Activated T-cell treated with anti-CD3 and anti-CD28 coated beads, Interleukin-2, amount 50 U/mL, for 72 hours (primary cell): ENCODE measurements around the gene EFNA5. TPM values are rescaled to one million over a fixed set of nuclear protein-coding genes. Genes with fewer than 3 reads are reported as not detected.

Experiments used
- ATAC-seq, 2 donors: fragments of 150-1000 bp; cut with Tn5 transposase; replicated peaks in 1 of 2; 2 replicates each; pipeline ENCODE4 v1.10.0; 2021; ENCODE audit warnings: moderate library complexity in 2 of 2, mild to moderate bottlenecking in 1 of 2
- DNase-seq, 2 donors: peaks; one replicate each; pipeline ENCODE4 v3.0.0; 2021 to 2022; ENCODE audit warnings: mixed read lengths in 1 of 2
- H3K27ac Mint-ChIP-seq: one replicate; pipeline ENCODE4 v1.8.0; 2022; ENCODE audit warnings: mild to moderate bottlenecking, moderate library complexity, mixed read lengths
- H3K27me3 Mint-ChIP-seq: one replicate; pipeline ENCODE4 v1.8.0; 2022; ENCODE audit warnings: low read depth, mixed read lengths
- H3K36me3 Mint-ChIP-seq, 2 donors: one replicate each; pipeline ENCODE4 v1.8.0; 2022; ENCODE audit warnings: mixed read lengths in 2 of 2, mild to moderate bottlenecking in 1 of 2; ENCODE audit not compliant: insufficient read depth in 2 of 2
- H3K4me1 Mint-ChIP-seq: one replicate; pipeline ENCODE4 v1.8.0; 2022; ENCODE audit warnings: low read depth, mixed read lengths
- H3K4me3 Mint-ChIP-seq, 2 donors: one replicate each; pipeline ENCODE4 v1.8.0; 2022; ENCODE audit warnings: mild to moderate bottlenecking in 2 of 2, mixed read lengths in 2 of 2, moderate library complexity in 2 of 2
- H3K9me3 Mint-ChIP-seq, 2 donors: one replicate each; pipeline ENCODE4 v1.8.0; 2022; ENCODE audit warnings: mixed read lengths in 2 of 2
- total RNA-seq, 2 donors: library from RNA; stranded (reverse); gene quantifications; one replicate each; pipeline ENCODE4 v1.2.3, GENCODE V29; 2022

The EFNA5 gene
- total RNA-seq, 2 donors from 2014 or later: 0.35 TPM; not detected in 1

- no peaks in the 10 kb centered on the region for H3K27me3 Mint-ChIP-seq
- DNase-seq (no peak), ATAC-seq (no peak)
- H3K4me3 Mint-ChIP-seq: no peak overlapping the region
- H3K27ac Mint-ChIP-seq: no peak overlapping the region
- H3K4me1 Mint-ChIP-seq: no peaks in the 10 kb centered on the region
- no peaks in the 10 kb centered on the region for H3K36me3 Mint-ChIP-seq
- no peaks in the 10 kb centered on the region for H3K9me3 Mint-ChIP-seq
These were observed 51.0 kb downstream of the EFNA5 start for GRCh38 chr5:107619781-107620180.

- H3K4me1 Mint-ChIP-seq: no peaks in the 10 kb centered on the region
- H3K9me3 Mint-ChIP-seq: no peaks in the 10 kb centered on the region
- H3K27me3 Mint-ChIP-seq: no peaks in the 10 kb centered on the region
- H3K36me3 Mint-ChIP-seq: no peaks in the 10 kb centered on the region
- no peak overlapping the region for H3K4me3 Mint-ChIP-seq
- H3K27ac Mint-ChIP-seq: no peak overlapping the region
- DNase-seq (no peak), ATAC-seq (no peak)
These were observed 52.5 kb downstream of the EFNA5 start for GRCh38 chr5:107618242-107618641.

GRCh38 chr5:107617052-107617451 is 53.7 kb downstream of the EFNA5 start:
- no peak for ATAC-seq
- no peaks in the 10 kb centered on the region for H3K4me1 Mint-ChIP-seq
- no peak overlapping the region for H3K27ac Mint-ChIP-seq
- no peaks in the 10 kb centered on the region for H3K9me3 Mint-ChIP-seq
- no peaks in the 10 kb centered on the region for H3K27me3 Mint-ChIP-seq
- DNase-seq: no peak
- no peak overlapping the region for H3K4me3 Mint-ChIP-seq
- H3K36me3 Mint-ChIP-seq: no peaks in the 10 kb centered on the region

- Mint-ChIP-seq H3K4me1 (no peaks in the 10 kb centered on the region), H3K27ac (no peak overlapping the region), H3K36me3 (no peaks in the 10 kb centered on the region), H3K27me3 (no peaks in the 10 kb centered on the region), H3K4me3 (no peak overlapping the region), H3K9me3 (no peaks in the 10 kb centered on the region)
- ATAC-seq (no peak), DNase-seq (no peak)
These were observed 54.5 kb downstream of the EFNA5 start for GRCh38 chr5:107616213-107616612.

GRCh38 chr5:107615299-107615817 is 55.4 kb downstream of the EFNA5 start:
- Mint-ChIP-seq H3K9me3 (no peaks in the 10 kb centered on the region), H3K36me3 (no peaks in the 10 kb centered on the region), H3K4me1 (no peaks in the 10 kb centered on the region), H3K4me3 (no peak overlapping the region), H3K27ac (no peak overlapping the region), H3K27me3 (no peaks in the 10 kb centered on the region)
- ATAC-seq: no peak
- DNase-seq: no peak

- no peak for ATAC-seq
- Mint-ChIP-seq H3K27ac (no peak overlapping the region), H3K9me3 (no peaks in the 10 kb centered on the region), H3K27me3 (peaks cover 10% of the 10 kb centered on the region), H3K36me3 (no peaks in the 10 kb centered on the region), H3K4me3 (no peak overlapping the region), H3K4me1 (no peaks in the 10 kb centered on the region)
- DNase-seq: no peak
These were observed 58.2 kb downstream of the EFNA5 start for GRCh38 chr5:107612541-107612940.

- no peak overlapping the region for H3K4me3 Mint-ChIP-seq
- no peaks in the 10 kb centered on the region for H3K36me3 Mint-ChIP-seq
- no peaks in the 10 kb centered on the region for H3K9me3 Mint-ChIP-seq
- no peak overlapping the region for H3K27ac Mint-ChIP-seq
- peaks cover 23% of the 10 kb centered on the region for H3K27me3 Mint-ChIP-seq
- no peak for ATAC-seq
- DNase-seq: no peak
- H3K4me1 Mint-ChIP-seq: no peaks in the 10 kb centered on the region
These were observed 59.9 kb downstream of the EFNA5 start for GRCh38 chr5:107610798-107611197.

- no peak for ATAC-seq
- no peaks in the 10 kb centered on the region for H3K36me3 Mint-ChIP-seq
- no peak overlapping the region for H3K4me3 Mint-ChIP-seq
- H3K9me3 Mint-ChIP-seq: no peaks in the 10 kb centered on the region
- H3K27me3 Mint-ChIP-seq: peaks cover 26% of the 10 kb centered on the region
- DNase-seq: no peak
- no peak overlapping the region for H3K27ac Mint-ChIP-seq
- no peaks in the 10 kb centered on the region for H3K4me1 Mint-ChIP-seq
These were observed 62.9 kb downstream of the EFNA5 start for GRCh38 chr5:107607671-107608345.

GRCh38 chr5:107607196-107607595 is 63.5 kb downstream of the EFNA5 start:
- ATAC-seq (no peak), DNase-seq (no peak)
- Mint-ChIP-seq H3K27ac (no peak overlapping the region), H3K4me3 (no peak overlapping the region), H3K27me3 (peaks cover 26% of the 10 kb centered on the region), H3K9me3 (no peaks in the 10 kb centered on the region), H3K4me1 (no peaks in the 10 kb centered on the region), H3K36me3 (no peaks in the 10 kb centered on the region)

GRCh38 chr5:107605596-107606125 is 65.1 kb downstream of the EFNA5 start:
- Mint-ChIP-seq H3K4me1 (no peaks in the 10 kb centered on the region), H3K4me3 (no peak overlapping the region), H3K27ac (no peak overlapping the region), H3K9me3 (no peaks in the 10 kb centered on the region), H3K36me3 (no peaks in the 10 kb centered on the region), H3K27me3 (peaks cover 26% of the 10 kb centered on the region)
- DNase-seq: no peak
- ATAC-seq: no peak

GRCh38 chr5:107604990-107605389 is 65.7 kb downstream of the EFNA5 start:
- no peak overlapping the region for H3K4me3 Mint-ChIP-seq
- peaks cover 26% of the 10 kb centered on the region for H3K27me3 Mint-ChIP-seq
- H3K36me3 Mint-ChIP-seq: no peaks in the 10 kb centered on the region
- no peaks in the 10 kb centered on the region for H3K9me3 Mint-ChIP-seq
- DNase-seq (no peak), ATAC-seq (no peak)
- H3K27ac Mint-ChIP-seq: no peak overlapping the region
- no peaks in the 10 kb centered on the region for H3K4me1 Mint-ChIP-seq

GRCh38 chr5:107604146-107604910 is 66.4 kb downstream of the EFNA5 start:
- DNase-seq: no peak
- Mint-ChIP-seq H3K9me3 (no peaks in the 10 kb centered on the region), H3K27ac (no peak overlapping the region), H3K4me1 (no peaks in the 10 kb centered on the region), H3K4me3 (no peak overlapping the region), H3K27me3 (peaks cover 19% of the 10 kb centered on the region), H3K36me3 (no peaks in the 10 kb centered on the region)
- no peak for ATAC-seq

GRCh38 chr5:107603349-107603748 is 67.4 kb downstream of the EFNA5 start:
- Mint-ChIP-seq H3K27ac (no peak overlapping the region), H3K4me3 (no peak overlapping the region), H3K27me3 (peaks cover 16% of the 10 kb centered on the region), H3K4me1 (no peaks in the 10 kb centered on the region), H3K36me3 (no peaks in the 10 kb centered on the region), H3K9me3 (no peaks in the 10 kb centered on the region)
- ATAC-seq: no peak
- no peak for DNase-seq
